Esophagus (tissue), 2 donors: ENCODE measurements around the gene PIK3CB. TPM values are rescaled to one million over a fixed set of nuclear protein-coding genes. Genes with fewer than 3 reads are reported as not detected.
"Not testable (repeated sequence)": the region's sequence is repeated elsewhere in the genome, so short reads cannot be mapped to it uniquely, and the experiment has no call there.

Experiments used
- H3K27ac ChIP-seq, 2 donors: one replicate each; pipeline ENCODE4 v1.5.1; 2013; ENCODE audit warnings: low read depth in 2 of 2, mild to moderate bottlenecking in 2 of 2, inconsistent platforms in 1 of 2, low read length in 1 of 2, moderate library complexity in 1 of 2
- H3K27me3 ChIP-seq, 2 donors: one replicate each; pipeline ENCODE4 v1.6.1; 2013; ENCODE audit warnings: low read length in 2 of 2, control low read depth in 1 of 2, mild to moderate bottlenecking in 1 of 2; ENCODE audit not compliant: insufficient read depth in 2 of 2, control insufficient read depth in 1 of 2
- H3K36me3 ChIP-seq, 2 donors: one replicate each; pipeline ENCODE4 v1.6.1; 2013; ENCODE audit warnings: low read length in 1 of 2; ENCODE audit not compliant: control insufficient read depth in 2 of 2, insufficient read depth in 2 of 2
- H3K4me1 ChIP-seq, 2 donors: one replicate each; pipeline ENCODE4 v1.6.1; 2013; ENCODE audit warnings: low read length in 1 of 2; ENCODE audit not compliant: control insufficient read depth in 2 of 2, insufficient read depth in 2 of 2
- H3K4me3 ChIP-seq, 2 donors: one replicate each; pipeline ENCODE4 v1.5.1; 2013; ENCODE audit warnings: low read length in 2 of 2, mild to moderate bottlenecking in 2 of 2, low read depth in 1 of 2, moderate library complexity in 1 of 2
- H3K9me3 ChIP-seq, 2 donors: one replicate each; pipeline ENCODE4 v1.6.1; 2013; ENCODE audit warnings: mild to moderate bottlenecking in 2 of 2, low read depth in 1 of 2, low read length in 1 of 2, moderate library complexity in 1 of 2; ENCODE audit not compliant: control insufficient read depth in 2 of 2, insufficient read depth in 1 of 2
- WGBS, 2 donors: extraction: QIAGEN DNeasy Blood & Tissue Kit; methylation state at CpG; one replicate each; pipeline ENCODE4 v1.1.7; 2013; 5-methylcytosine and 5-hydroxymethylcytosine counted together
- polyA plus RNA-seq, 2 donors: library from polyadenylated mRNA; stranded (reverse); fragments of 200-250 nt; gene quantifications; one replicate each; pipeline ENCODE4 v1.2.3, GENCODE V29; 2013
- donor health status: healthy with polysubstance abuse.
- donor health status: Bipolar disorder and iron deficiency.

PIK3CB gene
- polyA plus RNA-seq, 2 donors = 7.5 to 10.6 TPM

- Histone ChIP-seq H3K9me3 (no peaks in the 10 kb centered on the region), H3K27ac (no peak overlapping the region), H3K4me1 (no peaks in the 10 kb centered on the region), H3K4me3 (no peak overlapping the region), H3K36me3 (no peaks in the 10 kb centered on the region), H3K27me3 (no peaks in the 10 kb centered on the region)
Measured at GRCh38 chr3:138624518-138624917, 210.2 kb downstream of the PIK3CB start.

GRCh38 chr3:138620431-138620830 is 214.3 kb downstream of the PIK3CB start:
- 91 to 95% methylated on average over 4 of the region's 4 CpGs for WGBS, 2 donors
- H3K27ac ChIP-seq = no peak overlapping the region
- no peaks in the 10 kb centered on the region for H3K27me3 ChIP-seq
- no peaks in the 10 kb centered on the region for H3K4me1 ChIP-seq
- H3K9me3 ChIP-seq = no peaks in the 10 kb centered on the region
- no peaks in the 10 kb centered on the region for H3K36me3 ChIP-seq
- no peak overlapping the region for H3K4me3 ChIP-seq

GRCh38 chr3:138615462-138615861 is 219.3 kb downstream of the PIK3CB start:
- H3K27me3 ChIP-seq = no peaks in the 10 kb centered on the region
- H3K4me3 ChIP-seq = no peak overlapping the region
- no peaks in the 10 kb centered on the region for H3K9me3 ChIP-seq
- H3K4me1 ChIP-seq = no peaks in the 10 kb centered on the region
- no peaks in the 10 kb centered on the region for H3K36me3 ChIP-seq
- WGBS, 2 donors = 74 to 88% methylated on average over 1 of the region's 1 CpG
- H3K27ac ChIP-seq = no peak overlapping the region

GRCh38 chr3:138609898-138610266 is 224.8 kb downstream of the PIK3CB start:
- Histone ChIP-seq H3K4me1 (no peaks in the 10 kb centered on the region), H3K4me3 (peak overlapping the region in 1 of 2 donors; percentile 84), H3K27ac (no peak overlapping the region), H3K36me3 (no peaks in the 10 kb centered on the region), H3K27me3 (no peaks in the 10 kb centered on the region), H3K9me3 (no peaks in the 10 kb centered on the region)
- 66 to 75% methylated on average over 6 of the region's 6 CpGs for WGBS, 2 donors

GRCh38 chr3:138608322-138609135 is 226.2 kb downstream of the PIK3CB start, which contains the start of gene FAIM:
Gene FAIM, plus strand, starts transcription at chr3:138608771. Its CDS starts 10,956 bp downstream, at chr3:138619727.
- H3K36me3 ChIP-seq = no peaks in the 10 kb centered on the region
- H3K27ac ChIP-seq = peak within 1 kb of the TSS; percentile 86 to 94
- no peaks in the 10 kb centered on the region for H3K27me3 ChIP-seq
- no peaks in the 10 kb centered on the region for H3K9me3 ChIP-seq
- no peaks in the 10 kb centered on the region for H3K4me1 ChIP-seq
- H3K4me3 ChIP-seq = peak within 1 kb of the TSS; percentile 75 to 84
- WGBS, 2 donors = 2 to 4% methylated on average over 34 to 68 of the region's 68 CpGs

- H3K27ac ChIP-seq, H3K36me3 ChIP-seq, H3K4me1 ChIP-seq, H3K9me3 ChIP-seq, H3K27me3 ChIP-seq, H3K4me3 ChIP-seq: not testable (repeated sequence)
- WGBS, 2 donors = 96% methylated on average over 5 of the region's 5 CpGs
Measured at GRCh38 chr3:138604106-138604595, 230.6 kb downstream of the PIK3CB start.

Other genes starting within 250 kb of the PIK3CB start
- gene CEP70, start 240.7 kb downstream of the PIK3CB start, polyA plus RNA-seq = 1 to 10 TPM; 7.2 to 8.3 TPM
- gene FAIM, start 226.2 kb downstream of the PIK3CB start, polyA plus RNA-seq = 10 to 100 TPM; 13.6 to 14.1 TPM
- gene FOXL2, start 112.2 kb upstream of the PIK3CB start, polyA plus RNA-seq = under 1 TPM in 1 of 2 donors, not detected in 1; 0.04 TPM
- gene FOXL2NB, start 112.3 kb upstream of the PIK3CB start, polyA plus RNA-seq = under 1 TPM; 0.04 to 0.06 TPM
- not detected for gene PRR23A, start 171.3 kb upstream of the PIK3CB start, polyA plus RNA-seq
- gene PRR23B, start 186.0 kb upstream of the PIK3CB start, polyA plus RNA-seq = not detected
- not detected for gene PRR23C, start 210.0 kb upstream of the PIK3CB start, polyA plus RNA-seq